GM18502 (cell line): Measurements from ENCODE around the gene GABRB1.
A peak's percentile ranks its signal among the peaks of the same experiment; 100 is the strongest.
"Not testable (repeated sequence)": the region's sequence is repeated elsewhere in the genome, so short reads cannot be mapped to it uniquely, and the experiment has no call there.

ENCODE experiments used
- ATAC-seq: cut with Tn5 transposase; IDR thresholded peaks from one replicate; pipeline ENCODE4 v1.9.1; 2021; ENCODE audit warnings: mild to moderate bottlenecking; ENCODE audit not compliant: unreplicated experiment, poor library complexity

Gene GABRB1

DNA sequence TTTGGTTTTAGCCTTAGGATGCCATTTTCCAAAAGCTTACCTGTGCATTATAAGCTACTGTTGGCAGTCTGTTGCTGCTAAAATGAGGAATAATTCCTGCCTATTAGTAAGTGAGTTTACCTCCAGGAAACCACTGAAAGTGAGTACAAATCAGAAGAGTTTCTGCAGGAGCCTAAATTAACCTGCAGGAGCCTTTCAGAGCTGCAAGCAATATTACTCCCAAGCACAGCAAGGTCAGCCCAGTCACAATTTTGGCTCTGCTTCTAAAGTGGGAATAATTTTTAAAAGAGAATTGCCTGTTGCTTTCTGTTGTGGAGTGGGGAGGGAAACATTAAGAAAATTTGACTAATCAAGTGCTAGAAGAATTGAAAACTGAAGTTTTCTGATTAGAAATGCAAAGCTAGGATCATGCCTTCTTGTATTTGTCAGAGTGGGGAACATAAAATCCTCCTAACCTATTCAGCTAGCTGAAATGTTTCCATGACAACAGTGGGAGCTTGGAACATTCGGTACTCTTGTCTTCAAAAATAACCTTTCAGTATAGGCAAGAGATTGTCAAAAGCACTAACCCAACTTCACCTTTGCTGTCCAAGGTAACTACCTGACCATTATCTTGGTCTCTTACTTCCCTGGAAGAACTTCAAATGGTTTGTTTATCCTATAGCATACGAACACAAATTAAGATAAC, 239.0 kb downstream of the GABRB1 start:
- ATAC-seq = no peak

DNA sequence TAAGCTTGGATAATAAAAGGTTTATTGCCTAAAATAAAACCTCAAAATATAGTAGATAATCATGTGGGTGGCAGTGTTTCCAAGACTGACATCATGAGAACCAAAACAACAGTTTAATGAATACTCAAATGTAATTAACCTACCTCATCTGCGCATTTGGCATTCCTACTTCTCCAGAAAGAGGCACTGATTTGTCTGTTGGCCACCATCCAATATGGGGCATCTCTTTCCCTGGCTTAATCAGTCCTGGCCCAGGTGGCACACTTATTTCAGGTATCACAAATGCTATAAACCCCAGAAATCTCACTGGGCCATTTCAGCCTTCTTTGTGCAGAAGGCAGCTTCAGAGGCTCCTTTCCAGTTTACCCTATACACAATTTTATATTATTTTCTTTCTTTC, 239.9 kb downstream of the GABRB1 start:
- no peak for ATAC-seq

DNA sequence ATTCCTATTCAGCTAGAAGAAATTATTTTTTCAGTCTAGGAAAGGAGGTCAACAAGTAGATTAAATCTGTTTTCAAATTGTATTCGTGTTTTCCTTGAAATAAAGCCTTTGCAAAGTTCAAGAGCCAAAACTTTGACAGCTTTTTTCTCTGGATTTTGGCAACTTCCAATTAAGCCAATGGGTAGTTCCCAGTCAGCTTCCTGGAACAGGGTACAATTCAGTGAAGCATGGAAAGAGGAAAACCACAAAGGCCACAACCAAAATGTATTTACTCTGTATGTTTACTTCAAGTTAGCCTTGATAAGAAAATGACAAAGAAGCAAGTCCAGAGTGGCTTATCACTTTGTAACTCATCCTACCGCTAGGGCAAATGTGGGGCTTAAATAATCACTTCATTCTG, 243.5 kb downstream of the GABRB1 start:
- no peak for ATAC-seq

DNA sequence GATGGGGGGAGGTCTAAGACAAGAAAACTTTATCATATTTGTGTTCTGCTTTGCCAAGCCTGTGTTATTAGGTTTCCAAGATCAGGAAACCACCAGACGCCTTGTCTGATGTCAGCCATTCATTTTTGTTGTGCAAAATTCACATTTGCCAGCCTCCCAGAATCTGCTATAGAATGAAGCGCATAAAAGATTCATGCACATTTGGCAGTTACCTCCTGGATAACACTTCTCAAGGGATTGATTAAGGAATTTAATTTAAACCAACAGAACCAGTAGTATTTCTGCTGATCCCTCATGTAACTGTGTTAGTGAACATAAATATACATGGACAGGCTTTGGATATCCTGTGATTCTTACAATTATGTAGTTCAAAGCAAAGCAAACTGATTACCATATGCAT, 244.2 kb downstream of the GABRB1 start:
- no peak for ATAC-seq

DNA sequence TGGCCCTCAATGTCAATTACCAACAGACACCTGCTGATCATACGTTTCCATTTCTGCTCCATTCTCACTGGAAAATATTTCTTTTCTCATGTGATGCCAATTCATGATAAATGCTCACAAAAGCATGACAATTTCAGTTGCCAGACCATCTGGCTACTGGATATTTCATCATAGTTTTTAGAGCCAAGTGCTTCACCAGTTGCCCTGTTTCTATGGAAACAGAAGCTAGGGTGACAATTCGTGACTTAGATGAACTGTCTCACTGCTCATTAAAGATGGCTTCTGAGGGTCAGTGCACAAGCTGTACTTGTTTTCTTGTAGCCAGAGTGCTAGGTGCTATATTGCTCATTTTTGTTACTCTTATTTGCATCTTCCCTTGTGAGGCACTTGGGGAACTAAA, 247.3 kb downstream of the GABRB1 start:
- no peak for ATAC-seq

DNA sequence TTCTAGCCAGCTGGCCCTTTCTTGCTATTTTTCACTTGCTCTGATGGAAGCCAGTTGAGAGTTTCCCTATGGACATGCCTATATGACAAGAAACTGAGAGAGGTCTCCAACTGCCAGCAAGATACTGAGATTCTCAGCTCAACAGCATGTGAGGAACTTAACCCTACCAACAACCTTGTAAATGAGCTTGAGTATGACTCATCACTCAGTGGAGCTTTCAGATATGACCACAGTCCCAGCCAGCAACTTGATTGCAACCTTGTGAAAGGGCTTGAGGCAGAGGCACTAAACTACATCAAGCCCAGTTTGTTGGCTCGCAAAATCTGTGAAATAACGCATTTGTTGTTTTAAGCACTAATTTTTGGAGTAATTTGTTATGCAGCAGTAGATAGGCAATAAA, 256.4 kb downstream of the GABRB1 start:
- ATAC-seq = peak; percentile 86

DNA sequence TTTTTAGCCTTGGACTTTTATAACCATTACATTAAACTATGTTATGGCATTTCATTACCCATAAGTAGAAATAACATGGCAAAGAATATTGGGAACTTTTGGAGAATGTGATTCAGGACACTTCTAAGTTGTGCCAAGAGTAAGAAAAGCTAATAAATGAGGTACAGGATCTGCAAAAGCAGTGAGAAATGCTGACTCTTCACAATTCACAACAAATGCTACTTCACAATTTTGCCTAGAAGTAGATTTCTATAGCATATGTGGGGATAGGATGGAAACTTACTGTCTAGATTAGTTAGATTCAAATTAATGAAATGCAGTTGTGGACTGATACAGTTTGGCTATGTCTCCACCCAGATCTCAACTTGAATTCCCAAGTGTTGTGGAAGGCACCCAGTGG, 258.4 kb downstream of the GABRB1 start:
- ATAC-seq = no peak

DNA sequence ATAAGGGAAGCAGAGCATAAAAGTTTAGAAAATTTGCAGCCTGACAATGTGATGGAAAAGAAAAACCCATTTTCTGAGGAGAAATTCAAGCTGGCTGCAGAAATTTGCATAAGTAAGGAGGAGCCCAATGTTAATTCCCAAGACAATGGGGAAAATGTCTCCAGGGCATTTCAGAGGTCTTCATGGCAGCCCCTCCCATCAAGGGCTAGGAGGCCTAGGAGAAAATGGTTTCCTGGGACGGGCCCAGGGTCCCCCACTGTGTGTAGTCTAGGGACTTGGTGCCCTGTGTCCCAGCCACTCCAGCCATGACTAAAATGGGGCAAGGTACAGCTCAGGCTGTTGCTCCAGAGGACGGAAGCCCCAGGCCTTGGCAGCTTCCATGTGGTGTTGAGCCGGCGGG, 259.5 kb downstream of the GABRB1 start:
- ATAC-seq = not testable (repeated sequence)

DNA sequence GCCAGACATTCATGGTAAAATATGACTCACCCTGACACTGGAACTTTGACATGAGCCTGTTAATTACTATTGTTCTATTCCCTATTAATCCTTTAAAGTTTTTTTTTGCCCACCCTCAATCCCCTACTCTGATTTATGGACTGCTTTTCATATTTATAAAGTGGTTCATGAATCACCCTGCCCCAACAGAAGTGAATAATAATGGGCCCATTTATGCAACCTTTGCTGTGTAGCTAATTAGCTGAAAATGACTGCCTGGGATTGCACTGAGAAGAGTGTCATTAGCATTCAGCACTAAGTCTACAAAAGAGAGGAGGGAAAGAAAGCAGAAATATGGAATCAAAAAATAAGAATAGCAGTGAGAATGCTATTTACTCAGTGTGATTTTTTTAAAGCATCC, 277.8 kb downstream of the GABRB1 start:
- no peak for ATAC-seq

DNA sequence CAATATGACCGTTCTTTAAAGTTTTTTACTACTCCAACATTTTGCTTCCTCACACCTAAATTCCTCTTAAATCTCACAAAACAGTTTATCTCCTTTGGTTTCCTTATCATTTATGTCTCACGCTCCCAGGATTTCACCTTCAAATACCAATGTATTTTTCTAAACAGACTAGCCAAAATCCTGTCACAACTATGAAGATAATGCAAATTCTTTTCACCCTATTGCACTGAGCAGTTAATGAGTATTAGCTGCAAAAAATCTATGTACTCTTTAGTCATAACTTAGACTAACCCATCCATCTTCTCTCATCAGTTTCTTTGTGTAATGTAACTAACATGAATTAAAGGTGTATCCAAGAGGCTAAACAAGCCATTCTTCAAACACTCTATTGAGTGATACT, 280.8 kb downstream of the GABRB1 start:
- ATAC-seq = no peak

DNA sequence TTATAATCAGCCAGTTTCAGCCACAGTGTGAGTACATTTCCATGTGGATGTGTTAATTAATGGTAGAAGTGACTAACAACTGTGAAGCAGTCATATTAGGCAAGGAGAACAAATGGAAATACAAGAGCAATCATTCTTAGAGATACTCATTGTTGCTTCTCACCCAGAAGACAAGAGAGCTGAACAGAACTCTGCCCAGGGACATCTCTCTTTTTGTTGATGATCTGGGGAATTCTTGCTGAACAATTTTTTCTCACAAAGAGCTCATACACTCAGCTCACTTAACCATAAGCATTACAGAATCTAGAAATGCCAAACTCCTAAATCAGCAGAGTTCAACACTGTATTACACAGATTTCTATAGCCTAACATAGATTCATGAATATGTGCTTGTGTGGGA, 282.0 kb downstream of the GABRB1 start:
- ATAC-seq = no peak

DNA sequence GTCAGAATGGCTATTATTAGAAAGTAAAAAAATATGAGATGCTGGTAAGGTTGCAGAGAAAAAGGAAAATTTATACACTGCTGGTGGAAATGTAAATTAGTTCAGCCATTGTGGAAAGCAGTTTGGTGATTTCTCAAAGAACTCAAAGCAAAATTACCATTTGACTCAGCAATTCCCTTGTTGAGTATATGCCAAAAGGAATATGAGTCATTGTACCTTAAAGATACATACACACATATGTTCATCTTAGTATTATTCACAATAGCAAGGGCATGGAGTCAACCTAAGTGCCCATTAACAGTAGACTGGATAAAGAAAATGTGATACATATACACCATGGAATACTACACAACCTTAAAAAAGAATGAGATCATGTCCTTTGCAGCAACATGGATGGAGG, 284.0 kb downstream of the GABRB1 start:
- peak; percentile 90 for ATAC-seq

DNA sequence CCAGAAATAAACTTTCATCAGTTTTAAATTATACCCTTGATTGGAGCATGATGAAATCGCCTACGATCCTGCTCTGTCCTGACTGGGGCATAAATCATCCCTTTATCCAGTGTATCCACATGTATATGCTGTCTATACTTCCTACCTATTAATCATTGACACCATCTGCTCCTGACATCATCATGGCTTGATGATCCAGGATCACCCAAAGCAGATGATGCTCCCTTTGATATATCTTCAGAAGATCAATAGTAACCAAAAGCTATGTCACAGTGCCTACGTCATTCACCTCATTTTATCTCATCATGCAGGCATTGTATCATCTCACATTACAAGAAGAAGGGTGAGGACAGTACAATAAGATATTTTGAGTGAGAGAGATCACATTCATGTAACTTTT, 294.7 kb downstream of the GABRB1 start:
- no peak for ATAC-seq

DNA sequence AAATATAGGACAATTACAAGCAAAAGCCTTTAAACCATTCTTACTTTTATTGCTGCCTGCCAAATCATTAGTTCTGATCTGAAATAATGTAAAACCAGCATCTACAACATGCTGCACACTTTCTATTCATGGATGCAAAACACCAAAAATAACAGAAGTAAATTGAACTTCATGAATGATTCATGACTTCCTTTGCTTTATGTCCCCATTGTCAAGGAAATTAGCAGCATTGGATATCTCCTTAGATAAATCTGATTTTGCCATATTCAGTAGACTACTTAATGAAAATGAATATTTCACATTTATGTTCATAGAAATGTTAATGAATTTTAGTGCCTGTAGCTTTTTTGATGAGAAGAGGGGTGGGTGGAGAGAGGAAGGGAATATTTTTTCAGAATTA, 299.5 kb downstream of the GABRB1 start:
- ATAC-seq = no peak

DNA sequence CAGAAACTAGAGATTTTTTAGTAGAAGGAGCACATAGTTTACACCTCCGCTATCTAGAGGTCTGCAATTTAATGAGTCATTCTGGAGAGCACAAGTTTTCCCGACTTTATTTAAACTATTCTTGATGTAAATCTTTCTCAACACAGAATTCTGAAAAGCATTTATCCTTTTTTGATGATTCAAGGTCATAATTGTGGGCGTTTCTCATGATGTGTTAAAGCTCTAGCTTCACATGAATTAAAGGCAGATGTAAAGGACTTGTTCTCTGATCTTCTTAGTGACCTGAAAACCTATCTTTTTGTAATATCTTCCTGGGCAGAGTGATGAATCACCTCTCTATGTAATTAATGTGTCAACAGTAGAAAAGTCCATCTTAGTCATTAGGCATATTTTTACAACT, 303.3 kb downstream of the GABRB1 start:
- ATAC-seq = no peak

DNA sequence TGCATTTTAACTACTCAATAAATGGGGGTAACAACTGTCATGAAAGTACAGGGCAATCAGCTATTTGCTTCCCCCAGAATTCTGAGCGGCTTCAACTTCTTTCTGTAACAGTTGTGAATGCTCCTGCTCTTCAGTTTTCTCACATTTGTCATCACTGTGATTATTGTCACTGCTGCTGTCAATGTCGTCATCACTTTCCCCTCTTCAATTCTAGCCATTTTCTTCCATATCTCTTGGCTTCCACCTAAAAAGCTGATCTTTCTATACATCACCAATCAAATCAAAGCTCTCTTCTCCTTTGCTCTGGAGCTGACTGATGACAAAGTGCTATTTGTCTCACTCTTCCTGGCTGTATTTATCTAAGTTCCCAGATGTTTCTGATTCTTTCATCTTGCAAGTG, 306.5 kb downstream of the GABRB1 start:
- no peak for ATAC-seq

DNA sequence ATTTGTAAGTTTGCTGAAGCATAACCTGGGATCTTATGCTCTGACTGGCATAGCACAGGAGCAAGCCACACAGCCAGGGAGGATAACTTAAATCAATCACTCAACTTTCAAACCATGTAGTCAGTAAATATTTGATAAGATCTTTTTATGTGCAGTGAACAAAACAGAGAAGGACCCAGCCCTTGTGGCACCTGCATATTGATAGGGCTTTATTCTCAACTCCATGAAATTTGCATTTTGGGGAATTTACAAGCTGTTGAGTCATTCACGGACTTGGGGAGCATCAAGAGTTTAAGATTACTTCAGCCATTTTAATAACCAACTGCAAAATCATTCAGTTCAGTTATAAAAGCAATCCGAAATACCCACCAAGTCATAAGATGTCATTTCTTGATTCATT, 309.5 kb downstream of the GABRB1 start:
- no peak for ATAC-seq

DNA sequence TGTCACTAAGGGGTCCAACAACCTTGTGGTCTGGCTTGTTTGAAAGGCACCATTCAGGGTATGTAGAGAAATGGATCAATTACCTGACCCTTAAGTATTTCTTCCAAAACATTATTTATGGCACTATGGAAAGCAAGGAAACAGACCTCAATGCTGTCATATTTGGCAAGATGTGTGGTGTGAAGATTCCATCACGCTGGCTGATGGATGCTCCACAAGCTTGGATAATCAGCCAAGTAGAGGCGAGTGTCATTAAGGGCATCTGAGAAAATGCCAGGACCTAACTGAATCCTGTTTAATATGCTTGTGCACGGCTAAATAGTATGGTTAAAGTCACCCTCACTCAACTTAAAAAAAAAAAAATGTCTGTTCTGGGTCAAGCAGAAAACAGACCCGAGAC, 311.4 kb downstream of the GABRB1 start:
- ATAC-seq = no peak

DNA sequence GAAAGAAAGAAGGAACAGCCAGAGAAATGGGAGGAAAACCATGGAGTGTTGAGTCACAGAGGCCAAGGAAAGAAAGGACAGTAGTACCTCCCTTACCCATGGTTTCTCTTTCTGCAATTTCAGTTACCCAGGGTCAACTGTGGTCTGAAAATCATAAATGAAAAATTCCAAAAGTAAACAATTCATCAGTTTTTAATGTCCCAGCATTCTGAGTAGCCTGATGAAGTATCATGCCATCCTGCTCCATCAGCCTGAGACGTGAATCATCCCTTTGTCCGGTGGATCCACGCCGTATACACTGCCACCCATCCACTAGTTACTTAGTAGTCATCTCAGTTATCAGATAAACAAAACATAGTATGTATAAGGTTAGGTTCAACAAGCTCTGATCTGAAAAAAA, 318.0 kb downstream of the GABRB1 start:
- no peak for ATAC-seq

DNA sequence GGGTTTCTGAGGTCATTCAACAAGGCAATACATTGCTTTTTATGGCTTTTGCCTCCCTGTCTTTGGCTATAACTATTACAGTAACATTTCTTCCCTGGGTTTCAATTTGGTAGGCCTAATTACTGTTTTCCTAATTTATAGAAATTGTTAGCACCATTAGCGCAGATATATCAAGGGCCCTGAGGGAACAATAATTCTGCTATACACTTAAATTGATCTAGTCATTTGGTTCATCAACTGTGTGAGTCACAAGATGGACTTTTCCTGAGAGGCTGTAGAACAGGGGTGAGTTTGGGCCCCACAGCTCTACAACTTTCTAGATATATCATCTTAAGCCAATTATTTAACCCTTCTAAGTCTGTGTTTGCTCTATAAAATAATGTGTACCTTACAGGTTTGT, 324.2 kb downstream of the GABRB1 start:
- no peak for ATAC-seq

DNA sequence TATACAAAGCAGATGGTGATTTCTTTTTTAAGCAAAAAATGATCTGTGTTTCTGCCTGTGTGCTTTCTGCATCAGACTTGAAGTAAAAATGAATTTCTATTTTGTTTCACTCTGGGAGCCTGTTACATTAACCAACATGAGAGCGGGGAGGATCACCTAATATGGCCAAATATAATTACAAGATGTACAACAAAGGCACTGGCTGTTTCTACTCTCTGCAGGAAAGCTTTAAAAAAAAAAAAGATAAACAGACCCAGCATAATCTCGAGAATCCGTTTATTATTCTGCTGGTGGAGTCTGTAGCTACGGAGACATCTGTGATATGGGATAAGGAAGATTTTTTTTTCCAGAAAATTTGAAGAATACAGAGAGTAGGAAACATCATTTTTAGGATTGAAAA, 328.5 kb downstream of the GABRB1 start:
- ATAC-seq = no peak

DNA sequence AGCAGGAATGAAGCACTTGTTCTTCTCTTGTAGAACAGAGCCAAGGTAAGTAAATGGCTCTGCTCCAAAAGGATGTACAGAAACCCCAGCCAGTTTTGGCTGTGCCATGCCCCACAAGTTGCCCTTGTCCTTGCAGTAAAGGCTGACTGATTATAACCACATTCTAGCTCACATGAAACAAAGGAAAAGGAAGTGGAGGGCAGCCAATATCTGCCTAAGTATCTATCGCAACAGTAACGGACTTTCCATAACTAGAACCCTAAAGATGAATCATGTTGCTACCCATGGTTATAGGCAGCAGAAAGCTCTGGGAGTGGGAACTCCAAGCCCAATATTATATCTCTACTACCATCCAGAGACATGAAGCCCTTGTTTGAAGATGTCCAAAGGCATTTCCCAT, 336.4 kb downstream of the GABRB1 start:
- ATAC-seq = no peak

DNA sequence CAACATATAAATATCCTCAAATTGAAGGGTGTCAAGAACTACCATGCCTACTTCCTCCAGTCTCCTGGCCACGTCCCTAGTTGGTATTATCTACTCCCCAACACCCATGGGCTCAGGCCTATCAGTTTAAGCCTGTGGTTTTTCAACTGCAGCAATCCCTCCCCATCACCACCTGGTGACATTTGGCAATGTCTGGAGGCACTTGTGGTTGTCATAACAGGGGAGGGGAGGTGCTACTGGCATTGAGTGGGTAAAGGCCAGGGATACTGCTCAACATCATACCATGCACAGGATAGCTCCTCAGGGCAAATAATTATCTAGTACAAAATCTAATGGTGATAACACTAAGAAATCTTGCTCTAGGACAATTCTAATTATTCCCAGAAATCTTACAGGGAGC, 336.8 kb downstream of the GABRB1 start:
- no peak for ATAC-seq
